HepG2 (cell line): ENCODE measurements around the gene GRB10. TPM values are rescaled to one million over a fixed set of nuclear protein-coding genes. Genes with fewer than 3 reads are reported as not detected.

Experiments
- ATAC-seq: fragments of 200-7000 bp; cut with Tn5 transposase; 3 replicates; pipeline ENCODE4 v1.9.1; 2020; ENCODE audit warnings: mild to moderate bottlenecking, moderate library complexity
- BruUV-seq: library from RNA; stranded (reverse); fragments of 400-500 nt; replicated peaks from 2 replicates; lab custom pipeline; 2021; lab: Mats Ljungman, UMichigan
- CTCF ChIA-PET: fragments of 300-600 bp; formaldehyde crosslinking; extraction: SDS; loops from one replicate; lab custom pipeline; 2021; ENCODE audit warnings: low total read pairs, inconsistent platforms, low intra/inter-chr PET ratio; lab: Yijun Ruan, JAX
- POLR2A ChIA-PET: fragments of 350-600 bp; sonication (Branson Sonifier 250); formaldehyde crosslinking; loops from one replicate; lab custom pipeline; 2020; ENCODE audit warnings: antibody characterized with exemption, inconsistent platforms; lab: Yijun Ruan, JAX
- DNase-seq: peaks from one replicate; pipeline ENCODE4 v3.0.0-alpha.2; 2015; ENCODE audit warnings: low spot score
- FAIRE-seq: peaks from 3 replicates; lab custom pipeline; 2011; peaks lifted over from hg19 to GRCh38; lab: Jason Lieb, UNC
- H2AFZ ChIP-seq: one replicate; pipeline ENCODE4 v1.6.1; 2011; ENCODE audit warnings: low read length, inconsistent platforms
- H3K27ac ChIP-seq: fragments of 300-600 bp; 3 replicates; pipeline ENCODE4 v1.8.0; 2011; ENCODE audit warnings: mixed run types, mild to moderate bottlenecking, mixed read lengths, low read length, inconsistent platforms; ENCODE audit not compliant: insufficient read depth; ENCODE audit errors: extremely low read length
- H3K27me3 ChIP-seq, 2 experiments: fragments of 200-600 bp in 1 of 2; 2 replicates in 1 of 2; 3 replicates in 1 of 2; pipeline versions ENCODE4 v1.6.0 to v1.8.0; 2011; ENCODE audit warnings: low read length in 2 of 2, mild to moderate bottlenecking in 2 of 2, moderate library complexity in 2 of 2, inconsistent platforms in 1 of 2; ENCODE audit not compliant: insufficient read depth in 2 of 2, control insufficient read depth in 1 of 2
- H3K36me3 ChIP-seq, 2 experiments: fragments of 200-600 bp in 1 of 2; replicated peaks in 1 of 2; 2 replicates in 1 of 2; 3 replicates in 1 of 2; pipeline versions ENCODE4 v1.5.1 to v1.8.0; 2011; ENCODE audit warnings: low read length in 2 of 2, inconsistent platforms in 1 of 2; ENCODE audit not compliant: insufficient read depth in 2 of 2, control insufficient read depth in 1 of 2
- H3K4me1 ChIP-seq: 2 replicates; pipeline ENCODE4 v1.5.1; 2012; ENCODE audit warnings: low read length, inconsistent platforms; ENCODE audit not compliant: insufficient read depth
- H3K4me2 ChIP-seq: 2 replicates; pipeline ENCODE4 v1.6.0; 2011; ENCODE audit warnings: low read depth, low read length, inconsistent platforms
- H3K4me3 ChIP-seq, 3 experiments: fragments of 200-600 bp in 1 of 3; sonication (generic), shearing (Covaris generic) in 1 of 3; replicated peaks in 1 of 3; 2 replicates each; pipeline ENCODE4 v1.5.1; 2011 to 2016; ENCODE audit warnings: low read length in 3 of 3, inconsistent platforms in 2 of 3, low read depth in 2 of 3, mild to moderate bottlenecking in 2 of 3, control low read depth in 1 of 3, mixed read lengths in 1 of 3; ENCODE audit not compliant: insufficient read depth in 1 of 3
- H3K79me2 ChIP-seq: one replicate; pipeline ENCODE4 v1.6.1; 2011; ENCODE audit warnings: low read length, inconsistent platforms; ENCODE audit not compliant: insufficient read depth
- H3K9ac ChIP-seq: 2 replicates; pipeline ENCODE4 v1.6.0; 2011; ENCODE audit warnings: mild to moderate bottlenecking, low read depth, low read length, inconsistent platforms; ENCODE audit not compliant: insufficient read depth
- H3K9me3 ChIP-seq: 2 replicates; pipeline ENCODE4 v1.5.1; 2012; ENCODE audit warnings: mild to moderate bottlenecking, low read length
- H4K20me1 ChIP-seq: 2 replicates; pipeline ENCODE4 v1.6.0; 2011; ENCODE audit warnings: inconsistent platforms, mild to moderate bottlenecking, low read length, moderate library complexity; ENCODE audit not compliant: insufficient read depth
- FOXK2 ChIP-seq: fragments of 450-650 bp; IDR thresholded peaks from 2 replicates; pipeline ENCODE4 v1.6.1; 2016
- PCBP1 ChIP-seq: fragments of 200-400 bp; formaldehyde crosslinking; IDR thresholded peaks from 2 replicates; pipeline ENCODE4 v1.6.1; 2017; ENCODE audit warnings: mild to moderate bottlenecking, low read depth, low read length, borderline replicate concordance
- POLR2G ChIP-seq: fragments of 200-400 bp; formaldehyde crosslinking; IDR thresholded peaks from 2 replicates; pipeline ENCODE4 v1.6.1; 2018; ENCODE audit warnings: mild to moderate bottlenecking, low read depth, low read length, moderate library complexity
- RCOR2 ChIP-seq: IDR thresholded peaks from 2 replicates; pipeline ENCODE4 v1.6.1; 2016; ENCODE audit warnings: missing biosample characterization, missing genetic modification reagents
- RFXANK ChIP-seq: IDR thresholded peaks from 2 replicates; pipeline ENCODE4 v1.6.1; 2016
- SAFB2 ChIP-seq: sonication (generic); formaldehyde crosslinking; IDR thresholded peaks from 2 replicates; pipeline ENCODE4 v1.5.1; 2020; ENCODE audit warnings: missing genetic modification reagents, low read depth, mild to moderate bottlenecking, borderline replicate concordance
- TAF1 ChIP-seq: sonication (generic); formaldehyde crosslinking; IDR thresholded peaks from 2 replicates; pipeline ENCODE4 v1.4.0; 2020; ENCODE audit warnings: missing genetic modification reagents
- ZBTB1 ChIP-seq: sonication (generic); formaldehyde crosslinking; IDR thresholded peaks from 2 replicates; pipeline ENCODE4 v1.4.0; 2020; ENCODE audit warnings: missing genetic modification reagents, borderline replicate concordance
- ZFP36L2 ChIP-seq: sonication (generic); formaldehyde crosslinking; IDR thresholded peaks from 2 replicates; pipeline ENCODE4 v1.4.0; 2020; ENCODE audit warnings: missing genetic modification reagents
- ZNF121 ChIP-seq: sonication (generic); formaldehyde crosslinking; IDR thresholded peaks from 2 replicates; pipeline ENCODE4 v1.5.0; 2020; ENCODE audit warnings: mild to moderate bottlenecking, missing genetic modification reagents
- ZNF17 ChIP-seq: sonication (generic); formaldehyde crosslinking; IDR thresholded peaks from 2 replicates; pipeline ENCODE4 v1.5.0; 2020; ENCODE audit warnings: mild to moderate bottlenecking, missing genetic modification reagents
- ZSCAN9 ChIP-seq: IDR thresholded peaks from 2 replicates; pipeline ENCODE4 v1.6.1; 2016; ENCODE audit warnings: borderline replicate concordance
- WGBS: methylation state at CpG from one replicate; pipeline ENCODE4 v1.1.6; 2017; ENCODE audit warnings: low lambda C conversion rate; 5-methylcytosine and 5-hydroxymethylcytosine counted together
- in situ Hi-C: cut with HindIII; loops from 2 replicates; pipeline ENCODE4 v1.10.0; 2017; ENCODE audit warnings: low pct_unique_long_range_greater_than_20kb; ENCODE audit not compliant: extremely low pct_ligation_motif_present
- intact Hi-C: fragments of 100-400 bp; cut with micrococcal nuclease; formaldehyde crosslinking; loops from one replicate; pipeline ENCODE4 v1.10.0; 2022; ENCODE audit not compliant: unreplicated experiment
- polyA plus RNA-seq, 8 experiments: library from polyadenylated mRNA; depleted of rRNA in 3 of 8; stranded (reverse) in 7 of 8; unstranded in 1 of 8; fragments of >200 nt; fragmentation: Illumina TruSeq in 4 of 8; extraction: Trizol in 4 of 8; gene quantifications; 2 replicates each; pipeline versions ENCODE4 v1.2.1 to v1.2.3, GENCODE V29; 2011 to 2016; ENCODE audit warnings: low read depth in 4 of 8, missing spikeins in 1 of 8, mixed read lengths in 1 of 8; ENCODE audit not compliant: insufficient read depth in 1 of 8
- total RNA-seq, 5 experiments: library from RNA; depleted of rRNA; stranded (reverse); fragments of >200 nt; fragmentation: Illumina TruSeq; extraction: Trizol; gene quantifications; 2 replicates each; pipeline ENCODE4 v1.2.3, GENCODE V29; 2016; ENCODE audit warnings: low read depth in 1 of 5
- TF ChIP-seq, protein P1 (sequence below): sonication (generic); formaldehyde crosslinking; IDR thresholded peaks from 2 replicates; pipeline ENCODE4 v1.4.0; 2020; ENCODE audit warnings: mild to moderate bottlenecking, missing genetic modification reagents
- TF ChIP-seq, protein P2 (sequence below): IDR thresholded peaks from 2 replicates; pipeline ENCODE4 v1.6.1; 2016; ENCODE audit warnings: missing compliant biosample characterization, missing genetic modification reagents, borderline replicate concordance
- TF ChIP-seq, protein P3 (sequence below): sonication (generic); formaldehyde crosslinking; IDR thresholded peaks from 2 replicates; pipeline ENCODE4 v1.4.0; 2020; ENCODE audit warnings: missing genetic modification reagents, borderline replicate concordance
- TF ChIP-seq, protein P4 (sequence below): sonication (generic); formaldehyde crosslinking; IDR thresholded peaks from 2 replicates; pipeline ENCODE4 v1.5.0; 2020; ENCODE audit warnings: mild to moderate bottlenecking, missing genetic modification reagents, borderline replicate concordance
- TF ChIP-seq, protein P5 (sequence below): conservative IDR thresholded peaks from 2 replicates; pipeline ENCODE4 v1.6.1; 2018; ENCODE audit warnings: missing genetic modification reagents

Gene GRB10
- total and polyA plus RNA-seq, 2 of the 13 experiments (the other 11 are each of a cell fraction or from before 2014, with no cell fraction given) = 4.0 to 6.8 TPM

DNA sequence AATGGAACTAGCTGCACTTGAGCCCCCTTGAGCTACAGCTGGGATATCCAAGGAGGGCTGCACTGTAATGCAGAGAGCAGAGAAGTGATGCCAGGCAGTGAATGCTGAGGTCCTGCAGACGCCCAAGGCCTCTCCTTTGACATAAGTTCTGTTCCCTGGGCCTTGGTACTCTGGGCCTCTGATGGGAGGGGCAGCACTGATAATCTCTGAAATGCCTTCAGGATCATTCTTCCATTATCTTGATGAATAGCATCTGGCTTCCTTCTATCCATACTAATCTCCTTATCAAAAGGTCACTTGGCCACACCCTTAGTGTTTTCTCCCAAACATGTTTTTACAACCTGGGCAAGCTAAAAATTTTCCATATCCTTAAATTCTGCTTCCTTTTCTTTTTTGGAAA, 6.9 kb downstream of the GRB10 start (continued):
- TF ChIP-seq, protein P1, sequence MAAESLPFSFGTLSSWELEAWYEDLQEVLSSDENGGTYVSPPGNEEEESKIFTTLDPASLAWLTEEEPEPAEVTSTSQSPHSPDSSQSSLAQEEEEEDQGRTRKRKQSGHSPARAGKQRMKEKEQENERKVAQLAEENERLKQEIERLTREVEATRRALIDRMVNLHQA (CRISPR knock-in tag) = no peak
- no peak for TF ChIP-seq SAFB2 (CRISPR knock-in tag)

DNA sequence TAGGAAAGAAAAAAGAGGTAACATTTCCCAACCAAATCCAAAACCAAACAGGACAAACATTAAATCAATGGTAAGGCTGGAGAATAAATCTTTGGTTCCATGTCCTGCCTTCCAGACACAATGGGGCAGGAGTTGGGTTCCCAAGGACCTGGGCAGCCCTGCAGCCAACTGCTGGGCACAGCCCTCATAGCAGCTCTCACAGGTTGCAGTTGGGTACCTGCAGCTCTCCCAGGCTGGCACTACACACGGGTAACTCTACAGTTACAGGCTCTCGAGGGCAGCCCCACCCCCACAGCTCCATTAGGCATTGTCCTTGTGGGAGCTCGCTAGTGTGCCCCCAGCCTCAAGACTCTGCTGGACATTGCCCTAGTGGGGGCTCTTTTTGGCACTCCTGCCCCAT, 7.5 kb downstream of the GRB10 start:
- FAIRE-seq (no peak), ATAC-seq (no peak), DNase-seq (no peak)
- ChIA-PET POLR2A (no interaction called here), CTCF (no interaction called here)
- Histone ChIP-seq H3K79me2 (peaks cover 1% of the 10 kb centered on the region), H4K20me1 (0 out of 2 replicates have a peak, but pooled peaks cover 3% of the 10 kb centered on the region), H3K9ac (no peak overlapping the region), H3K27me3 (no peaks in the 10 kb centered on the region), H2AFZ (no peak overlapping the region), H3K27ac (no peak overlapping the region), H3K4me2 (no peak overlapping the region), H3K4me3 (no peak overlapping the region), H3K36me3 (no peaks in the 10 kb centered on the region), H3K9me3 (no peaks in the 10 kb centered on the region), H3K4me1 (peaks cover 32% of the 10 kb centered on the region)
- in situ Hi-C loops (no loop called here), intact Hi-C loops (no loop called here)
- WGBS = 33% methylated on average over 1 of the region's 3 CpGs
- BruUV-seq = no TSS peak
- TF ChIP-seq, protein P2, sequence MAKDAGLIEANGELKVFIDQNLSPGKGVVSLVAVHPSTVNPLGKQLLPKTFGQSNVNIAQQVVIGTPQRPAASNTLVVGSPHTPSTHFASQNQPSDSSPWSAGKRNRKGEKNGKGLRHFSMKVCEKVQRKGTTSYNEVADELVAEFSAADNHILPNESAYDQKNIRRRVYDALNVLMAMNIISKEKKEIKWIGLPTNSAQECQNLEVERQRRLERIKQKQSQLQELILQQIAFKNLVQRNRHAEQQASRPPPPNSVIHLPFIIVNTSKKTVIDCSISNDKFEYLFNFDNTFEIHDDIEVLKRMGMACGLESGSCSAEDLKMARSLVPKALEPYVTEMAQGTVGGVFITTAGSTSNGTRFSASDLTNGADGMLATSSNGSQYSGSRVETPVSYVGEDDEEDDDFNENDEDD (CRISPR knock-in tag) = no peak
- no peak for TF ChIP-seq TAF1 (CRISPR knock-in tag)
- TF ChIP-seq, protein P3, sequence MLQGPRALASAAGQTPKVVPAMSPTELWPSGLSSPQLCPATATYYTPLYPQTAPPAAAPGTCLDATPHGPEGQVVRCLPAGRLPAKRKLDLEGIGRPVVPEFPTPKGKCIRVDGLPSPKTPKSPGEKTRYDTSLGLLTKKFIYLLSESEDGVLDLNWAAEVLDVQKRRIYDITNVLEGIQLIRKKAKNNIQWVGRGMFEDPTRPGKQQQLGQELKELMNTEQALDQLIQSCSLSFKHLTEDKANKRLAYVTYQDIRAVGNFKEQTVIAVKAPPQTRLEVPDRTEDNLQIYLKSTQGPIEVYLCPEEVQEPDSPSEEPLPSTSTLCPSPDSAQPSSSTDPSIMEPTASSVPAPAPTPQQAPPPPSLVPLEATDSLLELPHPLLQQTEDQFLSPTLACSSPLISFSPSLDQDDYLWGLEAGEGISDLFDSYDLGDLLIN (CRISPR knock-in tag) = no peak
- TF ChIP-seq POLR2G = no peak
- no peak for TF ChIP-seq ZFP36L2 (CRISPR knock-in tag)
- TF ChIP-seq ZSCAN9 (CRISPR knock-in tag) = no peak
- TF ChIP-seq FOXK2 = no peak
- TF ChIP-seq RCOR2 = no peak
- TF ChIP-seq ZBTB1 (CRISPR knock-in tag) = no peak
- TF ChIP-seq, protein P4, sequence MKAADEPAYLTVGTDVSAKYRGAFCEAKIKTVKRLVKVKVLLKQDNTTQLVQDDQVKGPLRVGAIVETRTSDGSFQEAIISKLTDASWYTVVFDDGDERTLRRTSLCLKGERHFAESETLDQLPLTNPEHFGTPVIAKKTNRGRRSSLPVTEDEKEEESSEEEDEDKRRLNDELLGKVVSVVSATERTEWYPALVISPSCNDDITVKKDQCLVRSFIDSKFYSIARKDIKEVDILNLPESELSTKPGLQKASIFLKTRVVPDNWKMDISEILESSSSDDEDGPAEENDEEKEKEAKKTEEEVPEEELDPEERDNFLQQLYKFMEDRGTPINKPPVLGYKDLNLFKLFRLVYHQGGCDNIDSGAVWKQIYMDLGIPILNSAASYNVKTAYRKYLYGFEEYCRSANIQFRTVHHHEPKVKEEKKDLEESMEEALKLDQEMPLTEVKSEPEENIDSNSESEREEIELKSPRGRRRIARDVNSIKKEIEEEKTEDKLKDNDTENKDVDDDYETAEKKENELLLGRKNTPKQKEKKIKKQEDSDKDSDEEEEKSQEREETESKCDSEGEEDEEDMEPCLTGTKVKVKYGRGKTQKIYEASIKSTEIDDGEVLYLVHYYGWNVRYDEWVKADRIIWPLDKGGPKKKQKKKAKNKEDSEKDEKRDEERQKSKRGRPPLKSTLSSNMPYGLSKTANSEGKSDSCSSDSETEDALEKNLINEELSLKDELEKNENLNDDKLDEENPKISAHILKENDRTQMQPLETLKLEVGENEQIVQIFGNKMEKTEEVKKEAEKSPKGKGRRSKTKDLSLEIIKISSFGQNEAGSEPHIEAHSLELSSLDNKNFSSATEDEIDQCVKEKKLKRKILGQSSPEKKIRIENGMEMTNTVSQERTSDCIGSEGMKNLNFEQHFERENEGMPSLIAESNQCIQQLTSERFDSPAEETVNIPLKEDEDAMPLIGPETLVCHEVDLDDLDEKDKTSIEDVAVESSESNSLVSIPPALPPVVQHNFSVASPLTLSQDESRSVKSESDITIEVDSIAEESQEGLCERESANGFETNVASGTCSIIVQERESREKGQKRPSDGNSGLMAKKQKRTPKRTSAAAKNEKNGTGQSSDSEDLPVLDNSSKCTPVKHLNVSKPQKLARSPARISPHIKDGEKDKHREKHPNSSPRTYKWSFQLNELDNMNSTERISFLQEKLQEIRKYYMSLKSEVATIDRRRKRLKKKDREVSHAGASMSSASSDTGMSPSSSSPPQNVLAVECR (CRISPR knock-in tag) = no peak
- no peak for TF ChIP-seq ZNF17 (CRISPR knock-in tag)
- no peak for TF ChIP-seq RFXANK
- no peak for TF ChIP-seq PCBP1
- TF ChIP-seq, protein P5, sequence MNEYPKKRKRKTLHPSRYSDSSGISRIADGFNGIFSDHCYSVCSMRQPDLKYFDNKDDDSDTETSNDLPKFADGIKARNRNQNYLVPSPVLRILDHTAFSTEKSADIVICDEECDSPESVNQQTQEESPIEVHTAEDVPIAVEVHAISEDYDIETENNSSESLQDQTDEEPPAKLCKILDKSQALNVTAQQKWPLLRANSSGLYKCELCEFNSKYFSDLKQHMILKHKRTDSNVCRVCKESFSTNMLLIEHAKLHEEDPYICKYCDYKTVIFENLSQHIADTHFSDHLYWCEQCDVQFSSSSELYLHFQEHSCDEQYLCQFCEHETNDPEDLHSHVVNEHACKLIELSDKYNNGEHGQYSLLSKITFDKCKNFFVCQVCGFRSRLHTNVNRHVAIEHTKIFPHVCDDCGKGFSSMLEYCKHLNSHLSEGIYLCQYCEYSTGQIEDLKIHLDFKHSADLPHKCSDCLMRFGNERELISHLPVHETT = no peak
- no peak for TF ChIP-seq ZNF121 (CRISPR knock-in tag)
